Measurements from ENCODE around the gene IL22RA1. TPM values are rescaled to one million over a fixed set of nuclear protein-coding genes. Genes with fewer than 3 reads are reported as not detected.

Gene IL22RA1
- total and polyA plus RNA-seq, 2 of the 8 experiments (the other 6 are each of a cell fraction or from before 2014, with no cell fraction given) = 0.17 to 0.32 TPM

DNA sequence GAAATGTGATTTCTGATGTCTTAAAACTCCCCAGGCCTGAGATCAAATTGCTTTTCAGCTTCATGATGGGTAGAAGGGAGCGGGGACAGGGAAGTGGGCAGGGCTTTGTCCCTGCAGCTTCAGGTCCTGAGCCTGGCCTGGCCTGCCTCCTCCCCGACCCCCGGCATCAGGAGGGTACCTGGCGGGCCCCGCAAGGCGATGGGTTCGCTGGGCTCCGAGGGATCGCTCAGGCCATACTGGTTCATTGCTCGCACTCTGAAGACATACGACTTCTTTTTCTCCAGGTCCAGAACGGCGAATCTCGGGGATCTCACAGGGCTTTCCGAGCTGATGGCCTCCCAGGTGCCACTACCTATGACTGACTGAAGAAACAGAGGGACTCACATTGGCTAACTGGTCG lies 56.5 kb downstream of the IL22RA1 start:
- H2AFZ ChIP-seq (ENCODE audit: low read length) = no peak overlapping the region
- no peak overlapping the region for H2BK15ac ChIP-seq (ENCODE audit: low read length)
- H3K79me2 ChIP-seq (ENCODE audit: control insufficient read depth in 1 of 2, insufficient read depth in 2 of 2, low read length in 2 of 2) = no peaks in the 10 kb centered on the region
- WGBS, 2 experiments (ENCODE audit: extremely low coverage in 1 of 2, insufficient coverage in 1 of 2, insufficient read length in 1 of 2, insufficient replicate concordance in 2 of 2, low coverage in 1 of 2, low lambda C conversion rate in 2 of 2, missing lambda C conversion rate in 1 of 2) = 94% methylated on average over 15 of the region's 16 CpGs; no CpG with 5 or more reads in 1 of the 2 experiments
- no peaks in the 10 kb centered on the region for H3K9me3 ChIP-seq (ENCODE audit: insufficient read depth in 2 of 2, low read depth in 1 of 2, low read length in 1 of 2)
- H3K4ac ChIP-seq (replicated peaks; ENCODE audit: insufficient read length, low read depth, low read length) = no peak overlapping the region
- no peak overlapping the region for H2BK120ac ChIP-seq (replicated peaks; ENCODE audit: low read depth, low read length)
- H3K9ac ChIP-seq (replicated peaks in 1 of 4; ENCODE audit: extremely low read depth in 1 of 4, low read depth in 3 of 4, low read length in 3 of 4) = no peak overlapping the region
- no peak overlapping the region for H4K8ac ChIP-seq (ENCODE audit: extremely low read depth, insufficient read depth, low read length)
- no peak overlapping the region for H3K4me2 ChIP-seq (ENCODE audit: insufficient read depth in 1 of 2, low read depth in 2 of 2, low read length in 2 of 2)
- no peak overlapping the region for H2BK5ac ChIP-seq (ENCODE audit: low read depth, low read length)
- no peaks in the 10 kb centered on the region for H3K4me1 ChIP-seq (replicated peaks in 1 of 4; ENCODE audit: control insufficient read depth in 3 of 4, insufficient read depth in 4 of 4, low read length in 3 of 4)
- no peak overlapping the region for H3K14ac ChIP-seq (ENCODE audit: insufficient read length)
- CTCF ChIA-PET (ENCODE audit: partially characterized antibody) = interaction anchor here (0.8 to 1.4 kb wide), 6 partner anchors 15 to 305 kb away, joined by 3 to 5 read pairs (median 4); no protein-coding TSS in a partner anchor
- POLR2A ChIA-PET (ENCODE audit: partially characterized antibody) = interaction anchor here (0.5 to 1.2 kb wide), 2 partner anchors 26 to 289 kb away, joined by 3 read pairs; no protein-coding TSS in a partner anchor
- no peak overlapping the region for H4K91ac ChIP-seq (replicated peaks; ENCODE audit: insufficient read length, low read length)
- H3K36me3 ChIP-seq (ENCODE audit: control insufficient read depth in 2 of 4, insufficient read depth in 4 of 4, low read length in 3 of 4) = no peaks in the 10 kb centered on the region
- no peak for FAIRE-seq
- H4K20me1 ChIP-seq (replicated peaks in 1 of 2; ENCODE audit: control insufficient read depth in 1 of 2, insufficient read depth in 2 of 2, low read length in 2 of 2) = no peaks in the 10 kb centered on the region
- no peak overlapping the region for H3K4me3 ChIP-seq (ENCODE audit: extremely low read depth in 1 of 4, insufficient read depth in 2 of 4, low read depth in 3 of 4, low read length in 4 of 4)
- H3K27me3 ChIP-seq (replicated peaks in 1 of 4; ENCODE audit: control insufficient read depth in 3 of 4, extremely low read depth in 1 of 4, insufficient read depth in 3 of 4, low read length in 3 of 4) = no peaks in the 10 kb centered on the region
- no peak for DNase-seq (ENCODE audit: low read depth in 1 of 2, low spot score in 2 of 2)
- H3K27ac ChIP-seq (ENCODE audit: low read depth, low read length) = no peak overlapping the region
- H3K79me1 ChIP-seq (ENCODE audit: low read depth, low read length) = no peaks in the 10 kb centered on the region
- H4K5ac ChIP-seq (ENCODE audit: insufficient read length, low read depth, low read length) = no peak overlapping the region
- no peak overlapping the region for H3K23ac ChIP-seq (ENCODE audit: insufficient read length)
- no peak overlapping the region for H2BK12ac ChIP-seq (ENCODE audit: low read depth, low read length)
- H3K23me2 ChIP-seq (ENCODE audit: low read depth, low read length) = peaks cover 5% of the 10 kb centered on the region; the same call in 1 of the 2 replicates
- H3K18ac ChIP-seq (ENCODE audit: extremely low read depth, low read length) = no peak overlapping the region
- H3K56ac ChIP-seq (replicated peaks; ENCODE audit: insufficient read length, low read depth, low read length) = no peak overlapping the region
- H2BK20ac ChIP-seq (ENCODE audit: low read length) = no peak overlapping the region
- no peak overlapping the region for H2AK5ac ChIP-seq (ENCODE audit: low read depth, low read length)
- no peak for TF ChIP-seq BACH1 (IDR thresholded peaks at IDR 0.05; ENCODE audit: low read length)
- TF ChIP-seq CREB1 (IDR thresholded peaks at IDR 0.05) = no peak
- no peak for TF ChIP-seq KDM4A (IDR thresholded peaks at IDR 0.05; ENCODE audit: low read depth, low read length, severe bottlenecking)
- no peak for TF ChIP-seq RNF2 (IDR thresholded peaks at IDR 0.05; ENCODE audit: borderline replicate concordance, low read depth, low read length, missing control alignments, poor library complexity, severe bottlenecking)
- no peak for TF ChIP-seq GTF2F1 (IDR thresholded peaks at IDR 0.05; ENCODE audit: borderline replicate concordance, low read depth, low read length)
- no peak for TF ChIP-seq CHD2 (IDR thresholded peaks at IDR 0.05; ENCODE audit: low read length)
- no peak for TF ChIP-seq SP2 (IDR thresholded peaks at IDR 0.05; ENCODE audit: low read length)
- TF ChIP-seq EP300 (IDR thresholded peaks at IDR 0.05; ENCODE audit: borderline replicate concordance in 1 of 2, low read depth in 2 of 2, low read length in 2 of 2) = no peak
- TF ChIP-seq TBP (IDR thresholded peaks at IDR 0.05; ENCODE audit: low read depth, low read length) = no peak
- TF ChIP-seq FOSL1 (IDR thresholded peaks at IDR 0.05; ENCODE audit: insufficient read depth, low read depth, low read length) = no peak
- no peak for TF ChIP-seq POLR2AphosphoS5 (IDR thresholded peaks at IDR 0.05; ENCODE audit: low read depth, low read length)
- TF ChIP-seq, protein P1, sequence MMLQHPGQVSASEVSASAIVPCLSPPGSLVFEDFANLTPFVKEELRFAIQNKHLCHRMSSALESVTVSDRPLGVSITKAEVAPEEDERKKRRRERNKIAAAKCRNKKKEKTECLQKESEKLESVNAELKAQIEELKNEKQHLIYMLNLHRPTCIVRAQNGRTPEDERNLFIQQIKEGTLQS (IDR thresholded peaks at IDR 0.05; ENCODE audit: insufficient read depth, low read depth, low read length) = no peak
- TF ChIP-seq HDAC2 (IDR thresholded peaks at IDR 0.05; ENCODE audit: borderline replicate concordance in 1 of 2, low read depth in 2 of 2, low read length in 2 of 2) = no peak
